ENCODE measurements around the gene MED13L. TPM values are rescaled to one million over a fixed set of nuclear protein-coding genes. Genes with fewer than 3 reads are reported as not detected.

The MED13L gene
- total RNA-seq, 1 donor from 2014 or later = 155 TPM

GRCh38 chr12:116210762-116211161 is 66.7 kb downstream of the MED13L start:
- no peak for DNase-seq (ENCODE audit: low read depth)

GRCh38 chr12:116210131-116210530 is 67.4 kb downstream of the MED13L start:
- DNase-seq (ENCODE audit: low read depth) = no peak

GRCh38 chr12:116209503-116209902 is 68.0 kb downstream of the MED13L start:
- no peak for DNase-seq (ENCODE audit: low read depth)

GRCh38 chr12:116207274-116207673 is 70.2 kb downstream of the MED13L start:
- DNase-seq (ENCODE audit: low read depth) = no peak

GRCh38 chr12:116206828-116207227 is 70.7 kb downstream of the MED13L start:
- no peak for DNase-seq (ENCODE audit: low read depth)

GRCh38 chr12:116204785-116205184 is 72.7 kb downstream of the MED13L start:
- no peak for DNase-seq (ENCODE audit: low read depth)

- DNase-seq (ENCODE audit: low read depth) = no peak
Measured at GRCh38 chr12:116204169-116204568, 73.3 kb downstream of the MED13L start.

GRCh38 chr12:116202940-116203339 is 74.6 kb downstream of the MED13L start:
- DNase-seq (ENCODE audit: low read depth) = no peak

GRCh38 chr12:116202433-116202832 is 75.1 kb downstream of the MED13L start:
- no peak for DNase-seq (ENCODE audit: low read depth)

GRCh38 chr12:116201908-116202307 is 75.6 kb downstream of the MED13L start:
- DNase-seq (ENCODE audit: low read depth) = no peak

- DNase-seq (ENCODE audit: low read depth) = no peak
Measured at GRCh38 chr12:116201359-116201758, 76.1 kb downstream of the MED13L start.

- DNase-seq (ENCODE audit: low read depth) = no peak
Measured at GRCh38 chr12:116200812-116201211, 76.7 kb downstream of the MED13L start.

GRCh38 chr12:116199160-116199706 is 78.3 kb downstream of the MED13L start:
- DNase-seq (ENCODE audit: low read depth) = no peak

GRCh38 chr12:116196752-116197718 is 80.5 kb downstream of the MED13L start:
- DNase-seq (ENCODE audit: low read depth) = no peak

- no peak for DNase-seq (ENCODE audit: low read depth)
Measured at GRCh38 chr12:116196226-116196625, 81.3 kb downstream of the MED13L start.

GRCh38 chr12:116194935-116195431 is 82.5 kb downstream of the MED13L start:
- no peak for DNase-seq (ENCODE audit: low read depth)

GRCh38 chr12:116189692-116190091 is 87.8 kb downstream of the MED13L start:
- DNase-seq (ENCODE audit: low read depth) = no peak

- no peak for DNase-seq (ENCODE audit: low read depth)
Measured at GRCh38 chr12:116188581-116188980, 88.9 kb downstream of the MED13L start.

GRCh38 chr12:116187151-116187511 is 90.4 kb downstream of the MED13L start:
- no peak for DNase-seq (ENCODE audit: low read depth)

GRCh38 chr12:116186482-116187150 is 90.9 kb downstream of the MED13L start:
- DNase-seq (ENCODE audit: low read depth) = no peak

- no peak for DNase-seq (ENCODE audit: low read depth)
Measured at GRCh38 chr12:116184763-116185162, 92.7 kb downstream of the MED13L start.

GRCh38 chr12:116183741-116184141 is 93.8 kb downstream of the MED13L start:
- DNase-seq (ENCODE audit: low read depth) = no peak

All from renal cortical epithelial cell (primary cell).